Peyer's patch (tissue), 4 donors: Measurements from ENCODE around the gene SMARCC2.

Experiments used
- CTCF ChIP-seq, 6 experiments: fragments of 450-650 bp in 4 of 6; fragments of 200-600 bp in 2 of 6; sonication (generic) in 1 of 6; IDR thresholded peaks; one replicate each; pipeline ENCODE4 v1.5.1; 2017 to 2019; ENCODE audit warnings: antibody characterized with exemption in 6 of 6, mild to moderate bottlenecking in 3 of 6, moderate library complexity in 1 of 6
- POLR2A ChIP-seq, 2 donors: fragments of 450-650 bp; IDR thresholded peaks; one replicate each; pipeline ENCODE4 v1.5.1; 2017; ENCODE audit warnings: antibody characterized with exemption in 2 of 2, mild to moderate bottlenecking in 2 of 2, moderate library complexity in 2 of 2

GRCh38 chr12:56161690-56162351 is 27.5 kb downstream of the SMARCC2 start:
- TF ChIP-seq CTCF (IDR thresholded peaks at IDR 0.05) (no peak), POLR2A (IDR thresholded peaks at IDR 0.05) (no peak)
